Progenitor cell of endocrine pancreas (in vitro differentiated cells): Measurements from ENCODE around the gene ZNF511. TPM values are rescaled to one million over a fixed set of nuclear protein-coding genes. Genes with fewer than 3 reads are reported as not detected.
A peak's percentile ranks its signal among the peaks of the same experiment; 100 is the strongest.
"Not testable (repeated sequence)": the region's sequence is repeated elsewhere in the genome, so short reads cannot be mapped to it uniquely, and the experiment has no call there.

ENCODE experiments used
- DNase-seq: peaks from one replicate; pipeline ENCODE4 v3.0.0; 2021; ENCODE audit warnings: low spot score; ENCODE audit not compliant: unreplicated experiment
- H3K27ac Mint-ChIP-seq: 2 replicates; pipeline ENCODE4 v1.8.0; 2021; ENCODE audit warnings: mild to moderate bottlenecking, moderate library complexity, mixed read lengths
- H3K27me3 Mint-ChIP-seq: 2 replicates; pipeline ENCODE4 v1.8.0; 2021; ENCODE audit warnings: mixed read lengths
- H3K36me3 Mint-ChIP-seq: 2 replicates; pipeline ENCODE4 v1.8.0; 2022; ENCODE audit warnings: mixed read lengths; ENCODE audit not compliant: insufficient read depth
- H3K4me1 Mint-ChIP-seq: 2 replicates; pipeline ENCODE4 v1.8.0; 2021; ENCODE audit warnings: low read depth, mixed read lengths
- H3K4me3 Mint-ChIP-seq: 2 replicates; pipeline ENCODE4 v1.8.0; 2021; ENCODE audit warnings: low read depth, mild to moderate bottlenecking, moderate library complexity, mixed read lengths
- H3K9me3 Mint-ChIP-seq: 2 replicates; pipeline ENCODE4 v1.8.0; 2021; ENCODE audit warnings: low read depth, mixed read lengths
- total RNA-seq: library from RNA; stranded (reverse); gene quantifications from 2 replicates; pipeline ENCODE4 v1.2.1, GENCODE V29; 2021
- TF ChIP-seq, protein P1 (sequence below): fragments of 200-600 bp; sonication (generic); IDR thresholded peaks from one replicate; pipeline ENCODE4 v1.5.0; 2021; ENCODE audit warnings: antibody characterized with exemption, mild to moderate bottlenecking; ENCODE audit not compliant: unreplicated experiment

Gene ZNF511
- total RNA-seq, 1 donor from 2014 or later: 56.8 TPM

DNA sequence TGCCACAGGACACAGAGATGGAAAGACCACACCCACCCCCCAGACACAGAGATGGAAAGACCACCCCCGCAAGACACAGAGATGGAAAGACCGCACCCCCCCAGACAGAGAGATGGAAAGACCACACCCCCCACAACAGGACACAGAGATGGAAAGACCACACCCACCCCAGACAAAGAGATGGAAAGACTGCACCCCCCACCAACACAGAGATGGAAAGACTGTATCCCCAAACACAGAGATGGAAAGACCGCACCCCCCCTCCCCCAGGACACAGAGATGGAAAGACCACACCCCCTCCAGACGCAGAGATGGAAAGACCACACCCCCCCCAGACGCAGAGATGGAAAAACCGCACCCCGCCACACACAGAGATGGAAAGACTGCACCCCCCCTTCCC is 8.0 kb downstream of the ZNF511 start:
- no peak overlapping the region for H3K27ac Mint-ChIP-seq
- TF ChIP-seq, protein P1, sequence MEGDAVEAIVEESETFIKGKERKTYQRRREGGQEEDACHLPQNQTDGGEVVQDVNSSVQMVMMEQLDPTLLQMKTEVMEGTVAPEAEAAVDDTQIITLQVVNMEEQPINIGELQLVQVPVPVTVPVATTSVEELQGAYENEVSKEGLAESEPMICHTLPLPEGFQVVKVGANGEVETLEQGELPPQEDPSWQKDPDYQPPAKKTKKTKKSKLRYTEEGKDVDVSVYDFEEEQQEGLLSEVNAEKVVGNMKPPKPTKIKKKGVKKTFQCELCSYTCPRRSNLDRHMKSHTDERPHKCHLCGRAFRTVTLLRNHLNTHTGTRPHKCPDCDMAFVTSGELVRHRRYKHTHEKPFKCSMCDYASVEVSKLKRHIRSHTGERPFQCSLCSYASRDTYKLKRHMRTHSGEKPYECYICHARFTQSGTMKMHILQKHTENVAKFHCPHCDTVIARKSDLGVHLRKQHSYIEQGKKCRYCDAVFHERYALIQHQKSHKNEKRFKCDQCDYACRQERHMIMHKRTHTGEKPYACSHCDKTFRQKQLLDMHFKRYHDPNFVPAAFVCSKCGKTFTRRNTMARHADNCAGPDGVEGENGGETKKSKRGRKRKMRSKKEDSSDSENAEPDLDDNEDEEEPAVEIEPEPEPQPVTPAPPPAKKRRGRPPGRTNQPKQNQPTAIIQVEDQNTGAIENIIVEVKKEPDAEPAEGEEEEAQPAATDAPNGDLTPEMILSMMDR: no peak
- peaks cover 1% of the 10 kb centered on the region for H3K4me1 Mint-ChIP-seq
- no peak overlapping the region for H3K4me3 Mint-ChIP-seq
- H3K36me3 Mint-ChIP-seq: peaks cover 2% of the 10 kb centered on the region
- H3K9me3 Mint-ChIP-seq: no peaks in the 10 kb centered on the region
- no peak for DNase-seq
- peaks cover 12% of the 10 kb centered on the region for H3K27me3 Mint-ChIP-seq

DNA sequence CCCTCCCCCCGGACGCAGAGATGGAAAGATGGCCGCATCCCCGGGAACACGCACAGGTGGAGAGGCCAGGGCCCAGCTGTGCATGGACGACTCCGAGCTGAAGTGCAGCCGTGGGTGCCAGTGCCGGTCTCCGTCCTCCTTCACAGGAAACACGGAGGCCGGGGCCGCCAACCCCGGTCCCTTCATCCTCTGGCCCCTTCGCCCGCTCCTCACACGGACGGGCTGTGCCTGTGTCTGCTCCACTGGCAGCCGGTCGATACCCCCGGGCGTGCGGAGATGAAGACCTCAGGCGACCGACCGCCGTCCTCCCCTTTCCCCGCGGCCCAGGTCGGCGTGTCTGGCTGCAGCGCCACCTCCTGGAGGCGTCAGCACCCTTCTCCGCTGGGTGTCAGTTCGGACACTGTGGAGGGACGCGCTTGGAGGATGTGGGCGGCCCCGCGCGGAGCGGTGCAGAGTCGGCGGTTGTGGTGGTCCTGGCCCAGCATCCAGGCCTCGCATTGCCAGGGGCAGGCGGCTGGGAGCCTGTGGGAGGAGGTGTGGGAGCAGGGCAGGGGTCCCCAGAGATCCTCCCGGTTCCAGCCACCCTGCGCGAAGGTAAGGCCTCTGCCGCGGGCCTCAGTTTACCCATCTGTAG is 9.9 kb downstream of the ZNF511 start:
- Mint-ChIP-seq H3K27ac (no peak overlapping the region), H3K27me3 (peaks cover 21% of the 10 kb centered on the region), H3K4me1 (peaks cover 1% of the 10 kb centered on the region), H3K36me3 (peaks cover 2% of the 10 kb centered on the region), H3K9me3 (no peaks in the 10 kb centered on the region), H3K4me3 (peak overlapping the region; percentile 47)
- peak; percentile 86 for DNase-seq
- TF ChIP-seq, protein P1: peak; percentile 91

DNA sequence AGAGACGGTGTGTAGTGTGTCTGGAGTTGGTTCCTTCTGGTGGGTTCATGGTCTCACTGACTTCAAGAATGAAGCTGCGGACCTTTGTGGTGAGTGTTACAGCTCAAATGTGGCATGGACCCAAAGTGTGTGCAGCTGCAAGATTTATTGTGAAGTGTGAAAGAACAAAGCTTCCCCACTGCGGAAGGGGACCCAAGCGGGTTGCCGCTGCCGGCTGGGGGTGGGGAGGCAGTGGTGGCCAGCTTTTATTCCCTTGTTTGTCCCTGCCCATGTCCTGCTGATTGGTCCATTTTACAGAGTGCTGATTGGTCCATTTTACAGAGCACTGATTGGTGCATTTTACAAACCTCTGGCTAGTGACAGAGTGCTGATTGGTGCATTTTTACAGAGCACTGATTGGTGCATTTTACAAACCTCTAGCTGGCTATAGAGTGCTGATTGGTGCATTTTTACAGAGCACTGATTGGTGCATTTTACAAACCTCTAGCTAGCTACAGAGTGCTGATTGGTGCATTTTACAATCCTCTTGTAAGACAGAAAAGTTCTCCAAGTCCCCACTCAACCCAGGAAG is 12.2 kb downstream of the ZNF511 start:
- H3K36me3 Mint-ChIP-seq, DNase-seq, H3K27ac Mint-ChIP-seq, H3K4me3 Mint-ChIP-seq, H3K4me1 Mint-ChIP-seq, H3K9me3 Mint-ChIP-seq: not testable (repeated sequence)
- H3K27me3 Mint-ChIP-seq: peaks cover 25% of the 10 kb centered on the region

DNA sequence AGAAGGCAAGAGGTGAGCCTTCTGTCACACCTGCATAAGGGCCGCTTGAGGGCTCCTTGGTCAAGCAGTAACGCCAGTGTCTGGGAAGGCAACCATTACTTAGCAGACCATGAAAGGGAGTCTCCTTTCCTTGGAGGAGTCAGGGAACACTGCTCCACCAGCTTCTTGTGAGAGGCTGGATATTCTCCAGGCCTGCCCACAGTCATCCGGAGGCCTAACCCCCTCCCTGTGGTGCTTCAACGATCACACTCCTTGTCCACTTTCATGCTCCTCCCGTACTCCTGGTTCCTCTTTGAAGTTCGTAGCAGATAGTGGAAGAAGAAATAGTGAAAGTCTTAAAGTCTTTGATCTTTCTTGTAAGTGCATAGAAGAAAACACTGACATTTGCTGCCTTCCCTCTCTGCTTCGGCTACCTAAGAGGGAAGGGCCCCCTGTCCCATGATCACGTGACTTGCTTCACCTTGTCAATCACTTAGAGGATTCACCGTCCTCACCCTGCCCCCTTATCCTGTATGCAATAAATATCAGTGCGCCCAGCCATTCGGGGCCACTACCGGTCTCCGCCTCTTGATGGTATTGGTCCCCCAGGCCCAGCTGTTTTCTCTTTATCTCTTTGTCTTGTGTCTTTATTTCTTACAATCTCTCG is 13.5 kb downstream of the ZNF511 start:
- H3K27ac Mint-ChIP-seq, H3K4me3 Mint-ChIP-seq, H3K9me3 Mint-ChIP-seq, H3K4me1 Mint-ChIP-seq, H3K36me3 Mint-ChIP-seq, DNase-seq: not testable (repeated sequence)
- peaks cover 36% of the 10 kb centered on the region for H3K27me3 Mint-ChIP-seq

DNA sequence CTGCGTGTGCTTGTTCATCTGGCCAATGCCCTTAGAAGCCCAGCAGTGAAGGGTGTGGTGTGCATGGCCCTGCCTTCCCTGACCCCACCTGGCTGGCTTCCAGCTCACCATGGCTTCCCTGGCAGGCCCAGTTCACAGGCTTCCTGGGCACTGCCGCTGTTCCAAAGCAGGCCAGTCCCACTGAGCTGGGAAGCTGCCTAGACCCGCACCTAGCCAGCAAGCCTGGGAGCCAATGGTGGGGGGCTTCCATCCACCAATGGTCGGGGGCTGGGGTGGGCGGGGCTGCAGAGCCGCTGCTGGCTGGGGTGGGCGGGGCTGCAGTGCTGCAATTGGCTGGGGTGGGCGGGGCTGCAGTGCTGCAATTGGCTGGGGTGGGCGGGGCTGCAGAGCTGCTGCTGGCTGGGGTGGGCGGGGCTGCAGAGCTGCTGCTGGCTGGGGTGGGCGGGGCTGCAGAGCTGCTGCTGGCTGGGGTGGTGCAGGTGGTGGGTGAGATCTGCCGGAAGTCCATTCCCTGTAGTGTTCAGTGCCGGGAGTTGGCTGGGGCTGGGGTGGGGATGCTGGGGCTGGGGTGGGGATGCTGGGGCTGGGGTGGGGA is 15.6 kb downstream of the ZNF511 start:
- Mint-ChIP-seq H3K27me3 (peaks cover 50% of the 10 kb centered on the region), H3K4me3 (no peak overlapping the region), H3K4me1 (peaks cover 4% of the 10 kb centered on the region), H3K9me3 (no peaks in the 10 kb centered on the region), H3K27ac (no peak overlapping the region), H3K36me3 (no peaks in the 10 kb centered on the region)
- DNase-seq: no peak
- TF ChIP-seq, protein P1: no peak

DNA sequence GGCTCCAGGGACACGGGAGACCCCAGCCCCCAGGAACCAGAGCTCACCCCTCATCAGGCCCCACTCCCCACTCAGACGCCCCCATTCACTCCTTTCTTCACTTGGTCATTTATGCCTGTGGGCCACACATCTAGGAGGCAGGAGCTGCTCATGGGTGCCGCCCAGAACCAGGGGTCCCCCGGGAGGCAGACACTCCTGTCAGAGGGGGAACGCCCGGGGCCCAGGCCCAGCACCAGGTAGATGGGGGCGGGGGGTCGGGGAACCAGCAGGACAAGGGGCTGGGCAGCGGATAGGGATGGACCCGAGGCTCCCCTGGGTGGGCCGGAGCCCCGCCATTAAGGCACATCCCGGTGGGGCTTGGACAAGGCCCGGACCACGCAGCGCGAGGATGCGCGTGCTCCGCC is 16.1 kb downstream of the ZNF511 start:
- no peak for DNase-seq
- H3K36me3 Mint-ChIP-seq: no peaks in the 10 kb centered on the region
- no peaks in the 10 kb centered on the region for H3K9me3 Mint-ChIP-seq
- H3K4me1 Mint-ChIP-seq: peaks cover 4% of the 10 kb centered on the region
- peaks cover 51% of the 10 kb centered on the region for H3K27me3 Mint-ChIP-seq
- TF ChIP-seq, protein P1: no peak
- H3K27ac Mint-ChIP-seq: no peak overlapping the region
- no peak overlapping the region for H3K4me3 Mint-ChIP-seq
